HG03095 (cell line): Measurements from ENCODE around the gene FOXP3.

Source experiments
- ATAC-seq: cut with Tn5 transposase; IDR thresholded peaks from one replicate; pipeline ENCODE4 v1.9.1; 2021; ENCODE audit warnings: moderate library complexity; ENCODE audit not compliant: unreplicated experiment

FOXP3 gene

DNA sequence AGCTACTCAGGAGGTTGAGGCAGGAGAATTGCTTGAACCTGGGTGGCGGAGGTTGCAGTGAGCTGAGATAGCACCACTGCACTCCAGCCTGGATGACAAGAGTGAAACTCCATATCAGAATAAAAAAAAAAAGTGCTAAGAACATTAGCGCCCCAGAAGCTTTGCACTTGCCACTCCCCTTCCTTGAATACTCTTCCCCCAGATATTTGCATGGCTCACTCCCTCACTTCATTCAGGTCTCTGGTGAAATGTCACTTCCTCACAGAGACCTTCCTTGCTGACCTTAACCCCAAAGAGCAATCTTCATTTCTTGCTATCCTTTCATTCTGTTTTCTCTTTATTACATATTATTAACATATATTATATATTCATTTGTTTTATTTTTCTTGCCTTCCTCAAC is 42.6 kb downstream of the FOXP3 start:
- no peak for ATAC-seq

- ATAC-seq: no peak
These were observed 44.4 kb downstream of the FOXP3 start for GRCh38 chrX:49220100-49220499.

GRCh38 chrX:49214996-49215526 is 49.4 kb downstream of the FOXP3 start:
- ATAC-seq: no peak

GRCh38 chrX:49214416-49214815 is 50.1 kb downstream of the FOXP3 start:
- no peak for ATAC-seq

GRCh38 chrX:49212861-49213260 is 51.6 kb downstream of the FOXP3 start:
- ATAC-seq: no peak

DNA sequence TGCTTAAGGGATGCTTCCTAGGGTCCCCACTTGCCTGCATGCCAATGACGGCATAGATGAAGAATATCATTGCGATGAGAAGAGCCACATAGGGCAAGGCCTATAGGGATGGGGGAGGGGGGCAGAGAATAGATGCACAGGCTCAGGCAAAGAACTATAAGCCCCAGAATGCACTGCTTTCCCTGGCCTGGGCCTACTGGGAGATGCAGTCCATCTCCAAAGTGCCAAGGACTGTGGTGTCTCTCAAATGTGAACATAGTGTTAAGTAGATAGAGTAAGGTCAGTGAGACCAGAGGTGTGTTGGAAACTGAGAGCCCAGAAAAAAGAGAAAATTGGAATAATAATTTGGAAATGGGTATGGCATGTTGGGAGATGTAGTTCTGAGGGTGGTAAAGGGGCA is 52.3 kb downstream of the FOXP3 start:
- ATAC-seq: no peak

DNA sequence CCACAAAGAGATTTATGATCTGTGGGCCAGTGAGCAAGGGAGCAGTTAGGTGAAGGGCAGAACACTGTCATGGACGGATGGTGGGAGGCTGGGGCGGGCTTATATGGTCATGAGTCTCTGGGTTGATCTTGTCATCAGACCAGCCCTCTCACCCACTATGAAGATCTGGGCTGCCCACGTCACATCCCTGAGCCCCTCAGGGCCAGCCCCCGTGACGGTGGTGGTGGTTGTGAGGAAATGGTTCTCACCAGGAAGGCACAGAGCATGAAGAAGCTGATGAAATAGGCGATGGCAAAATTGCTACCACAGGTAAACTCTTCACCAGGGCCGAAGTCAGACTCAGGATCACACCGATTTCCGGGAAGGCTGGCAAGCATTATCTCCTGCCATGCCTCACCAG is 53.4 kb downstream of the FOXP3 start:
- no peak for ATAC-seq

- no peak for ATAC-seq
These were observed 54.1 kb downstream of the FOXP3 start for GRCh38 chrX:49210406-49210805.

DNA sequence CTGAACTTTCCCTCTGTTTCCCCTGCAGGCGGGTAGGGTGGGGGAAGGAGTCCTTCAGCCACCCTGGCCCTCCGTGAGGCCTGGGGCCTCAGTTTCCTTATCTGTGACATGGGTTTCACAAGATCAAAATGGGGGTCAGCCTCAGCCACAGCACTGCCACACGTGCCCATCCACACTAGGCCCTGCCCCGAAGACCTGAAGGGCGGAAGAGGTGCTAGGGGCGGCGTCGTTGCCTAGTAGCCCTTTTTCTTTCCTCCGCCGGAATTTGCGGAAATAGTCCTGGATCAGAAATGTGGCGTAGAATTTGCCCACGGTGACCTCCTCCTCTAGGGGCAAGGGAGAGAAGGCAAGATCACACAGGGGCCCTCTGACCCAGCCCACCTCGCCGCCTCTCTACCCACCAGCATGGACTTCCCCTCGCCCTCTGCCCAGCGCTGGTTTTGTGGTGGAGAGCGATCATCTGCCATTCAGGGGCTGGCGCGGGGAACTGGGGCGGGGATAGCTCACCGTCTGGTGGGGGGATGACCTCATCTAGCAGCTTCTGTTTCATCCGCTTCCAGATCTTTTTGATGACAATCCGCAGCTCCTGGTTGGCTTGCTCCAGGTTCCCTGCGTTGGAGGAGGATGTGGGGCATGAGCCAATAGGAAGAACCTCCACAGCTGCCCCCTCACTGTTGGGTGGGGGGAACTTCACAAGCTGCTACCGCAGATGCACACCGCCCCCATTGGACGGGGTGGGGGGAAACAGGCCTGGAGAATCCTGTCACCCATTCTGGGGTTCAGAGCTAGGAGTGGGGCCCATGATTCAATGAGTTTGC is 54.9 kb downstream of the FOXP3 start:
- no peak for ATAC-seq

- no peak for ATAC-seq
These were observed 56.1 kb downstream of the FOXP3 start for GRCh38 chrX:49208399-49208798.

DNA sequence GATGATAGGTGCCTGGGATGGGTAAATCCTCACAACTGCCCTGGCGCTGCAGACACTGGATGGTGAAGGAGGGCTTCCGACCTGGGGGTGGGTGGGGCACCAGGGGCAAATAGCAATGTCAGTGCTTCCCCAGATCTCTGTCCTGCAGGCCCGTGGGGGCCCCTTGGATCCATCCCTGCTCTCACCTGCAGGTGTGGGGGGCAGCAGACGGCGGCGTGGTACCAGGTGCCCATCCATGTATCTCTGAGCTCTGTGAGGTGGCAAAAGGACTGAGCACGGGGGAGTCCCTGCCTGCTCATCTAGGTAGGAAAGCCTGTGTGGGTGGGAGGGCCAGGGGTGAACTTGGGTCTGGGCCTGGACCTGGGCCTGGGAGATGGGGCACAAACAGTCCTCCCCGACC is 58.0 kb downstream of the FOXP3 start:
- no peak for ATAC-seq

GRCh38 chrX:49205443-49205842 is 59.1 kb downstream of the FOXP3 start:
- no peak for ATAC-seq

DNA sequence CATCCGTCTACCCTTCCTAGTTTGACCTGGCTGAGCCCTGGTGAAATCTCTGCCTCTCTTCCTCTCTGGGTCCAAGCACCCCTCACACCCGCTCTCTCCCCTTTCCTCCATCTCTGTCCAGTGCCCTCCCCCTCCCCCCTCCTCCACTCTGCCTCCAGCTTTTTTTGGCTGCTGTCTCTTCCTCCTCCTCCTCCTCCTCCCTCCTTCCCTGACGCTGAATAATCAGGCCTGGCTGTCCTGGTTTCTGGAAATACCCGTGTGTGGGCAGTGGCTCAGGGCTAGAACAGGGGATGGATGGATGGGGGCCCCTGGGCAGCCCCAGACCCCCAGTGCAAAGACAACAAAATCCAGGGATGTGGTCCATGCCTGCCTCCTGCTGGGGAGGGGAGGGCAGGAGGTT is 59.8 kb downstream of the FOXP3 start:
- ATAC-seq: no peak

DNA sequence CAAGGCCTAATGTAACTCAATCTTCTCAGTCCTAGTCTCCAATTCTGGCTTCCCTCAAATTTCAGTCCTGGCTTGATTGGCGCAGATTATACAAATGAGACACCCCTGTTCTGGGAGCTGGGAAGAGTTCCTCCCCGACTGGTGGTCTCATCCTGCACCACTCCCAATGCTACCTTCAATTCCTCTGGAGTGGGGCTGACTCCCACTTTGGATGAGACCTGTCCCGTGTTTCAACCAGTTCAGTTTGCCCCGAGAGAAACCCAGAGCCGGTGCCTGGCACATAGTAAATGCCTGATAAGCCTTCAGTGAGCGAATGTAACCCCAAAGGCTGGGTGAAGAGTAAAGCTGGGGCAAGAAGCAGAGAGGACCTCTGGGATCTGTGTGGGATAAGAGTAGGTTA is 60.5 kb downstream of the FOXP3 start:
- no peak for ATAC-seq

GRCh38 chrX:49203536-49203935 is 61.0 kb downstream of the FOXP3 start:
- no peak for ATAC-seq

- ATAC-seq: no peak
These were observed 62.5 kb downstream of the FOXP3 start for GRCh38 chrX:49202022-49202421.
